Lower leg skin (tissue), 4 donors: Measurements from ENCODE around the gene SIRT2. TPM values are rescaled to one million over a fixed set of nuclear protein-coding genes. Genes with fewer than 3 reads are reported as not detected.
"Not testable (repeated sequence)": the region's sequence is repeated elsewhere in the genome, so short reads cannot be mapped to it uniquely, and the experiment has no call there.

Experiments used
- DNase-seq, 2 donors: peaks; one replicate each; pipeline ENCODE4 v3.0.0-alpha.2; 2019; ENCODE audit warnings: low spot score in 2 of 2
- H3K4me3 ChIP-seq: fragments of 200-600 bp; sonication (generic); 2 replicates; pipeline ENCODE4 v1.5.1; 2017; ENCODE audit warnings: mild to moderate bottlenecking, low read depth; ENCODE audit not compliant: poor library complexity, severe bottlenecking
- POLR2A ChIP-seq, 2 donors: fragments of 450-650 bp; IDR thresholded peaks; one replicate each; pipeline ENCODE4 v1.6.1; 2016 to 2017; ENCODE audit warnings: antibody characterized with exemption in 2 of 2, mild to moderate bottlenecking in 1 of 2, moderate library complexity in 1 of 2
- WGBS, 2 donors: methylation state at CpG; one replicate each; pipeline ENCODE4 v1.1.5; 2018; 5-methylcytosine and 5-hydroxymethylcytosine counted together
- intact Hi-C: fragments of 100-400 bp; cut with DNase I; formaldehyde crosslinking; loops from one replicate; pipeline ENCODE4 v1.15.0; 2023; ENCODE audit warnings: low total_unique reads
- total RNA-seq, 4 donors: library from RNA; depleted of rRNA; stranded (reverse); fragments of >200 nt; gene quantifications; one replicate each; pipeline ENCODE4 v1.1.0, GENCODE V29; 2016
- TF ChIP-seq, protein P1 (sequence below), 3 donors: fragments of 450-650 bp; IDR thresholded peaks; one replicate each; pipeline ENCODE4 v1.5.1; 2016; ENCODE audit warnings: antibody characterized with exemption in 3 of 3, mild to moderate bottlenecking in 3 of 3, moderate library complexity in 2 of 3

Gene SIRT2
- total RNA-seq, 4 donors from 2014 or later = 84.6 to 119 (median 101) TPM

DNA sequence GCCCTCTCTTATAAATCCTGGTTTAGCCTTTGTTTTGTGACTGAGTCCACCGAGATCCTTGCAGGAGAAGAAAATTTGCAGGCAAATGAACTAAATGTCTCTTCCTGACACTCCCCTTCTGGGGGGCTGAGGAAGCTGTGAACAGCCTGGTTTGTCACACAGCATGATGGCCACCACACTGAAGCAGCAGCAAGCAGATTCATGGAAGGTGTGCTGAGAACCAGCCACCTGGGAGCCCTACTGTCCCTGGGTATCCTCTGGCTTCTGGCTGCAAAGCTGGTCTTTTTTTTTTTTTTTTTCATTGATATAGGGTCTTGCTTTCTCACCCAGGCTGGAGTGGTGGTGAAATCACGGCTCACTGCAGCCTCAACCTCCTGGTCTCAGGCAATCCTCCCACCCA, 42.6 kb upstream of the SIRT2 start:
- DNase-seq = no peak
- 81 to 84% methylated on average over 2 of the region's 2 CpGs for WGBS, 2 donors
- intact Hi-C loops = no loop called here
- no peak overlapping the region for H3K4me3 ChIP-seq
- TF ChIP-seq POLR2A (IDR thresholded peaks at IDR 0.05) = no peak
- TF ChIP-seq, protein P1, sequence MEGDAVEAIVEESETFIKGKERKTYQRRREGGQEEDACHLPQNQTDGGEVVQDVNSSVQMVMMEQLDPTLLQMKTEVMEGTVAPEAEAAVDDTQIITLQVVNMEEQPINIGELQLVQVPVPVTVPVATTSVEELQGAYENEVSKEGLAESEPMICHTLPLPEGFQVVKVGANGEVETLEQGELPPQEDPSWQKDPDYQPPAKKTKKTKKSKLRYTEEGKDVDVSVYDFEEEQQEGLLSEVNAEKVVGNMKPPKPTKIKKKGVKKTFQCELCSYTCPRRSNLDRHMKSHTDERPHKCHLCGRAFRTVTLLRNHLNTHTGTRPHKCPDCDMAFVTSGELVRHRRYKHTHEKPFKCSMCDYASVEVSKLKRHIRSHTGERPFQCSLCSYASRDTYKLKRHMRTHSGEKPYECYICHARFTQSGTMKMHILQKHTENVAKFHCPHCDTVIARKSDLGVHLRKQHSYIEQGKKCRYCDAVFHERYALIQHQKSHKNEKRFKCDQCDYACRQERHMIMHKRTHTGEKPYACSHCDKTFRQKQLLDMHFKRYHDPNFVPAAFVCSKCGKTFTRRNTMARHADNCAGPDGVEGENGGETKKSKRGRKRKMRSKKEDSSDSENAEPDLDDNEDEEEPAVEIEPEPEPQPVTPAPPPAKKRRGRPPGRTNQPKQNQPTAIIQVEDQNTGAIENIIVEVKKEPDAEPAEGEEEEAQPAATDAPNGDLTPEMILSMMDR (IDR thresholded peaks at IDR 0.05) = no peak

- 76 to 84% methylated on average over 5 of the region's 5 CpGs for WGBS, 2 donors
- intact Hi-C loops, DNase-seq, H3K4me3 ChIP-seq: not testable (repeated sequence)
Measured at GRCh38 chr19:38941466-38941865, 42.0 kb upstream of the SIRT2 start.

GRCh38 chr19:38939957-38940356, 40.5 kb upstream of the SIRT2 start:
- no peak overlapping the region for H3K4me3 ChIP-seq
- WGBS, 2 donors = 40 to 51% methylated on average over 5 of the region's 5 CpGs
- TF ChIP-seq, protein P1 (IDR thresholded peaks at IDR 0.05) = no peak
- TF ChIP-seq POLR2A (IDR thresholded peaks at IDR 0.05) = no peak
- no peak for DNase-seq
- intact Hi-C loops = no loop called here

GRCh38 chr19:38933544-38933943, 34.1 kb upstream of the SIRT2 start:
- no peak overlapping the region for H3K4me3 ChIP-seq
- DNase-seq = no peak
- intact Hi-C loops = no loop called here
- TF ChIP-seq, protein P1 (IDR thresholded peaks at IDR 0.05) = no peak
- no peak for TF ChIP-seq POLR2A (IDR thresholded peaks at IDR 0.05)
- WGBS, 2 donors = 62 to 82% methylated on average over 4 of the region's 4 CpGs

GRCh38 chr19:38932425-38933179, 33.2 kb upstream of the SIRT2 start:
- WGBS, 2 donors = 86 to 88% methylated on average over 29 of the region's 29 CpGs
- DNase-seq = no peak
- intact Hi-C loops = no loop called here
- TF ChIP-seq, protein P1 (IDR thresholded peaks at IDR 0.05) = no peak
- TF ChIP-seq POLR2A (IDR thresholded peaks at IDR 0.05) = no peak
- H3K4me3 ChIP-seq = no peak overlapping the region

DNA sequence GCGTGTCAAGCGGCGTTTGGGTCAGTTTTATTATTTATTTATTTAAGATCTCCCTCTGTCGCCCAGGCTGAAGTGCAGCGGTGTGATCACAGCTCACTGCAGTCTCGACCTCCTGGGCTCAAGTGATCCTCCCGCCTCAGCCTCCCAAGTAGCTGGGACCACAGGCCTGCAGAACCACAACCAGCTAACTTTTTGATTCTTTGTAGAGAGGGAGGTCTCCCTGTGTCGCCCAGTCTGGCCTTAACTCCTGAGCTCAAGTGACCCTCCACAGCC, 32.0 kb upstream of the SIRT2 start:
- intact Hi-C loops = no loop called here
- no peak for DNase-seq
- no peak for TF ChIP-seq POLR2A (IDR thresholded peaks at IDR 0.05)
- TF ChIP-seq, protein P1 (IDR thresholded peaks at IDR 0.05) = no peak
- 31 to 33% methylated on average over 8 of the region's 8 CpGs for WGBS, 2 donors
- H3K4me3 ChIP-seq = peak overlapping the region; percentile 66
